Right lobe of liver (tissue), 6 donors: ENCODE results near the gene COL23A1. TPM values are rescaled to one million over a fixed set of nuclear protein-coding genes. Genes with fewer than 3 reads are reported as not detected.

ENCODE experiments used
- ATAC-seq, 4 donors: fragments of 200-7000 bp; cut with Tn5 transposase; one replicate each; pipeline ENCODE4 v1.9.1; 2020; ENCODE audit warnings: mild to moderate bottlenecking in 4 of 4, moderate library complexity in 4 of 4
- DNase-seq, 3 donors: peaks; one replicate each; pipeline ENCODE4 v3.0.0-alpha.2; 2020
- H3K27ac ChIP-seq, 3 donors: fragments of 200-600 bp; one replicate each; pipeline ENCODE4 v1.8.0; 2022
- H3K27me3 ChIP-seq, 2 donors: fragments of 200-600 bp; one replicate each; pipeline ENCODE4 v1.8.0; 2022
- H3K36me3 ChIP-seq, 4 donors: fragments of 200-600 bp; sonication (generic) in 1 of 4; one replicate each; pipeline versions ENCODE4 v1.5.1 to v1.8.0; 2017 to 2022; ENCODE audit warnings: control low read depth in 1 of 4
- H3K4me1 ChIP-seq, 4 donors: fragments of 200-600 bp; sonication (generic) in 1 of 4; one replicate each; pipeline versions ENCODE4 v1.5.1 to v1.8.0; 2017 to 2022; ENCODE audit warnings: control low read depth in 1 of 4
- H3K4me3 ChIP-seq, 3 donors: fragments of 200-600 bp; one replicate each; pipeline ENCODE4 v1.8.0; 2022
- H3K9me3 ChIP-seq, 4 donors: fragments of 200-600 bp; sonication (generic) in 1 of 4; one replicate each; pipeline versions ENCODE4 v1.5.1 to v1.8.0; 2017 to 2022; ENCODE audit warnings: control low read depth in 1 of 4
- CTCF ChIP-seq, 4 donors: fragments of 200-600 bp in 3 of 4; fragments of 450-650 bp in 1 of 4; IDR thresholded peaks; one replicate each; pipeline versions ENCODE4 v1.5.1 to v1.8.0; 2016 to 2022; ENCODE audit warnings: antibody characterized with exemption in 4 of 4, mild to moderate bottlenecking in 2 of 4
- POLR2A ChIP-seq: fragments of 450-650 bp; IDR thresholded peaks from one replicate; pipeline ENCODE4 v1.6.1; 2017; ENCODE audit warnings: antibody characterized with exemption, mild to moderate bottlenecking
- WGBS: methylation state at CpG from one replicate; pipeline ENCODE4 v1.1.6; 2018; ENCODE audit warnings: low coverage, low lambda C conversion rate; ENCODE audit not compliant: insufficient coverage; ENCODE audit errors: missing lambda C conversion rate; 5-methylcytosine and 5-hydroxymethylcytosine counted together
- intact Hi-C, 2 donors: fragments of 100-400 bp; cut with DNase I; formaldehyde crosslinking; loops; one replicate each; pipeline versions ENCODE4 v1.11.2 to v1.14.1; 2022
- total RNA-seq, 6 experiments: library from RNA; depleted of rRNA in 2 of 6; stranded (reverse); fragments of >200 nt in 2 of 6; fragmentation: NEBNext Ultra II Directional in 3 of 6; extraction: Animal tissue kit (Norgen Biotek cat#: 25700) in 3 of 6; gene quantifications; one replicate each; pipeline versions ENCODE4 v1.1.0 to v1.2.4, GENCODE V29; 2016 to 2023
- donor health status: DM: no; HTN: yes; CAD: no.
- donor health status: DM: no; HTN: no; CAD: no.
- donor health status: DM: no; HTN: no; CAD: no.
- donor health status: DM: no; HTN: yes; CAD: no.
- donor health status: DM: no; HTN: yes; CAD: no.

The COL23A1 gene
- total RNA-seq, 6 experiments from 2014 or later: 0.25 to 1.2 (median 0.50) TPM

- no peaks in the 10 kb centered on the region for H3K27me3 ChIP-seq
- H3K27ac ChIP-seq: no peak overlapping the region
- 62% methylated on average over 6 of the region's 6 CpGs for WGBS
- H3K4me1 ChIP-seq: no peaks in the 10 kb centered on the region
- no peaks in the 10 kb centered on the region for H3K36me3 ChIP-seq
- no peak overlapping the region for H3K4me3 ChIP-seq
- intact Hi-C loops: no loop called here
- no peaks in the 10 kb centered on the region for H3K9me3 ChIP-seq
- TF ChIP-seq CTCF (IDR thresholded peaks at IDR 0.05): no peak
- TF ChIP-seq POLR2A: no peak
- ATAC-seq (no peak), DNase-seq (no peak)
Measured at GRCh38 chr5:178499352-178499751, 90.8 kb downstream of the COL23A1 start.

- Histone ChIP-seq H3K4me1 (no peaks in the 10 kb centered on the region), H3K9me3 (no peaks in the 10 kb centered on the region), H3K36me3 (no peaks in the 10 kb centered on the region), H3K27me3 (no peaks in the 10 kb centered on the region), H3K27ac (no peak overlapping the region), H3K4me3 (no peak overlapping the region)
- WGBS: 36% methylated on average over 1 of the region's 1 CpG
- no peak for TF ChIP-seq POLR2A
- DNase-seq (no peak), ATAC-seq (no peak)
- intact Hi-C loops: no loop called here
Measured at GRCh38 chr5:178496642-178497041, 93.6 kb downstream of the COL23A1 start.

GRCh38 chr5:178496214-178496613, 94.0 kb downstream of the COL23A1 start:
- ATAC-seq: no peak
- 66% methylated on average over 5 of the region's 5 CpGs for WGBS

GRCh38 chr5:178495706-178496105, 94.5 kb downstream of the COL23A1 start:
- WGBS: 75% methylated on average over 4 of the region's 4 CpGs
- Histone ChIP-seq H3K4me3 (no peak overlapping the region), H3K27ac (no peak overlapping the region), H3K27me3 (no peaks in the 10 kb centered on the region), H3K36me3 (no peaks in the 10 kb centered on the region), H3K9me3 (no peaks in the 10 kb centered on the region), H3K4me1 (no peaks in the 10 kb centered on the region)
- peak in 1 of 4 donors; percentile 38 for ATAC-seq
- intact Hi-C loops: no loop called here
- TF ChIP-seq POLR2A (no peak), CTCF (IDR thresholded peaks at IDR 0.05) (no peak)
- no peak for DNase-seq

More at GRCh38 chr5:178496214-178496613, 94.0 kb downstream of the COL23A1 start:
- intact Hi-C loops: no loop called here
- no peak overlapping the region for H3K27ac ChIP-seq
- H3K9me3 ChIP-seq: no peaks in the 10 kb centered on the region
- no peak overlapping the region for H3K4me3 ChIP-seq
- DNase-seq: no peak
- no peak for TF ChIP-seq POLR2A
- no peaks in the 10 kb centered on the region for H3K27me3 ChIP-seq
- no peaks in the 10 kb centered on the region for H3K36me3 ChIP-seq
- no peaks in the 10 kb centered on the region for H3K4me1 ChIP-seq

GRCh38 chr5:178492278-178492677, 97.9 kb downstream of the COL23A1 start:
- no peaks in the 10 kb centered on the region for H3K9me3 ChIP-seq
- no peaks in the 10 kb centered on the region for H3K27me3 ChIP-seq
- DNase-seq (no peak), ATAC-seq (no peak)
- TF ChIP-seq POLR2A: no peak
- TF ChIP-seq CTCF (IDR thresholded peaks at IDR 0.05): no peak
- no peak overlapping the region for H3K4me3 ChIP-seq
- WGBS: 81% methylated on average over 7 of the region's 10 CpGs
- intact Hi-C loops: no loop called here
- H3K4me1 ChIP-seq: no peaks in the 10 kb centered on the region
- no peaks in the 10 kb centered on the region for H3K36me3 ChIP-seq
- no peak overlapping the region for H3K27ac ChIP-seq
